NCI-H2196 treated with DMSO at 0.1 percent for 48 hours (cell line): ENCODE data around the gene DNAI1.
"Not testable (repeated sequence)": the region's sequence is repeated elsewhere in the genome, so short reads cannot be mapped to it uniquely, and the experiment has no call there.

Experiments used
- DNase-seq: peaks from one replicate; lab custom pipeline; 2025; ENCODE audit not compliant: unreplicated experiment; lab: John Stamatoyannopoulos, UW

DNAI1 gene

DNA sequence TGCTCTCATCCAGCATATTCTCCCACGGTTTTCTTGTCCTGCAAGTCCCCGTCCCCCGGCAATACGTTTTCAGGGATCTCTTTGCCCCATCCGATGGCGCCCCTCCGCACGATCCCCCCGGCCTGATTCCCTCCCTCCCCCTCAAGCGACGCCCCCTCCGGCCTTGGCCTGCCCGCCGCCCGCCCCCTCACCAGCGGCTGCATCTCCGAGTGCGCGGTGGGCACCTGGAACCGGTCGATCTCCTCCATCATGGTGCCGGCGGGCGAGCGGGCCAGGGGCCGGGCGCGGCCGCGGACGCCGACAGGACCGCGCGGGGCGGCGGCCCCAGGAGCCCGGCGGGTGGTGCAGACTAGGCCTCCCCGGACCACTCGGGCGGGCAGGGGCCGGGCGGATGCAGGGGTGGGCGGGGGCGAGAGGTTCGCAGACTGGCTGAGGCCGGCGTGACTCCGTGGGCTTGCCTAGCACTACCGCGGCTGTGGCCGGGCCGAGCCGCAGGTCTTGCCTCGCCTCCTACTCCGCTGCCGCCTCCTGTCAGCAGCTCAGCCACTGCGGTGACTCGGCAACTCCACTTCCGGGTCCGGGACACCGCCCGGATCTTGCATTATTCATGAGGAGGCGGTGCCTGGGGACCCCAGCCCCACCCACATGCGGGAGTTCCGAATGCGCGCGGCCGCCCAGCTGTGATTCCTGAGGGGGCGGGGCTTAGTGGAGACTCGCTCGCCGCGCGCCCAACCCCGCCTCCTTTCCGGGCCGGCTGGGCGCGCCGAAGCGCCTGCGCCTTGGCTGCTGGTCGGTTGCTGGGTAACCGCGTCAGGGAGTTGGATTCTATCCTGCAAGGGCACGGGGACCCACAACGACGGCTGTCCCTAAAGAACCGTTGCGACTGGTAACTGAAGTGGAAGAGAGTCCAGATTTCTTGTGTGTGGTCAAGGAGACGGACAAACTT, at the start of gene DNAI1, which contains the start of gene FAM219A:
TSS of gene DNAI1 (plus strand) at position 793 of the 946 bp plus-strand sequence. CDS start 201 bp downstream, outside the sequence.
TSS of gene FAM219A (minus strand) at position 558 of the 946 bp plus-strand sequence. CDS start at position 251, 307 bp downstream.
- DNase-seq, result peak; percentile 95

- DNase-seq, result no peak
Observed at GRCh38 chr9:34409154-34409553, 49.5 kb upstream of the DNAI1 start.

DNA sequence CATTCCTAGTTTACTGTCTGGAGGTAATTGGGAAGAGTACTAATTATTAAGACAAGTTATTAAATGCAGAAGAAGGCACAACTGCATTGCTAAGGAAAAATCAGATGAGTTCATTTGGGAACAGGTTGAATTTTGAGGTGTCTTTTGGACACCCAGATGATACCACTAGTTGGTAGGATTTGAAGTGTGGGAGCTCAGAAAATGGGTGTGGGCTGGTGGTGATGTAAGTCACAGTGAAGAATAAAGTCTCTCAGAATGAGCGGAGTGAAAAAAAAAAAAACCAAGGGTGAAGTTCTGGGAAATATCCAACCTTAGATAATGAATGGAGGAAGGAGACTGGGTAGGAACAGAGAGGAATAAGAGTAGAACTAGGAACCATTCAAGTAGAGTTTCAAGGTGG, 46.3 kb upstream of the DNAI1 start:
- no peak for DNase-seq

DNA sequence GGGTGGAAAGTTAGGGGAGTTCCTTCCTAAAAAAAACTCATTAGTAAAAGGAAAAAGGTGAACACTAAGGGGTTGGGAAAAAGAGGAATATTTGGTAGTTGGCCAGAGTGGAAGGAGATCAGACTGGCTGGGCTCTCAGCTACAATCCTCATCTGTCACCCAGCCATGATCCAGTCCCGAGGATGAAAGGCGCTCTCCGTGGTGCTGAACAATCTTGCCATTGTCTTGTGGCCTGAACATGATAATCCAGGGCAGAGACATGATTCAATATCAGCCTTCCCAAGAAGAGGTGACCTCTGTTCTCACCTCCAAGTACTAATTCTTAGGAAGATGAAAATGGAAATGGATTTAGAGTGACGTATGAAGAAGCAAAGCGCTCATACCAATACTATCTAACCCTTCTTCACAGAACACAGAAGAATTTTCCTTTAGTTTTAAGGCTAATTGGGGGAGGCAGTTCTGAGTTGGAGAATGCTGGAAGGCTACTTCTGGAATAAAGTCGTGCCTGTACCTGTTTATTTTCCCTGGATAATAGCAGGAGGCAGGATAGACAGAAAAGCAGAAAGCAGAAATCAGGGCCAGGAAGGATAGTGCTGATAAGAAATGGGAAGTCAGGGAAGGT, 45.3 kb upstream of the DNAI1 start:
- DNase-seq, result no peak

DNA sequence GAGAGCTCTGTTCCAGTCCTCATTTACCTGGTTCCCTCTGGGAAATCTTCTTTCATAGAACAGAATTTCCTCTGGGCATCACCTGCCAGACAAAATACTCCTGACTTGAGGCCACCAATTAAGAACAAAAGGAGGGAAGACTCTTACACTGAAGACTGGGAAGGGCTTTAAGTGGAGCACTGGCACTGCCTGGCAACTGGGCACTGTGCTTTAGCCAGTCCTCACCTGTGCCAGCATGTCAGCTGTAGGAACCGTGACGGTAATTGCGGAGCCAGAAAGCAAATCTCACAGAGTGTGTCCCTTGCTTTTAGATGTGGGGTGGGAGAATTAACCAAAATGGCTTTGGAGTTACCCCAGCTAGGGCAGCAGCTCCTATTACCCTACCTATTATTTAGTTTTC, 40.9 kb upstream of the DNAI1 start:
- peak; percentile 18 for DNase-seq

GRCh38 chr9:34419716-34420504, 38.7 kb upstream of the DNAI1 start:
- no peak for DNase-seq

DNA sequence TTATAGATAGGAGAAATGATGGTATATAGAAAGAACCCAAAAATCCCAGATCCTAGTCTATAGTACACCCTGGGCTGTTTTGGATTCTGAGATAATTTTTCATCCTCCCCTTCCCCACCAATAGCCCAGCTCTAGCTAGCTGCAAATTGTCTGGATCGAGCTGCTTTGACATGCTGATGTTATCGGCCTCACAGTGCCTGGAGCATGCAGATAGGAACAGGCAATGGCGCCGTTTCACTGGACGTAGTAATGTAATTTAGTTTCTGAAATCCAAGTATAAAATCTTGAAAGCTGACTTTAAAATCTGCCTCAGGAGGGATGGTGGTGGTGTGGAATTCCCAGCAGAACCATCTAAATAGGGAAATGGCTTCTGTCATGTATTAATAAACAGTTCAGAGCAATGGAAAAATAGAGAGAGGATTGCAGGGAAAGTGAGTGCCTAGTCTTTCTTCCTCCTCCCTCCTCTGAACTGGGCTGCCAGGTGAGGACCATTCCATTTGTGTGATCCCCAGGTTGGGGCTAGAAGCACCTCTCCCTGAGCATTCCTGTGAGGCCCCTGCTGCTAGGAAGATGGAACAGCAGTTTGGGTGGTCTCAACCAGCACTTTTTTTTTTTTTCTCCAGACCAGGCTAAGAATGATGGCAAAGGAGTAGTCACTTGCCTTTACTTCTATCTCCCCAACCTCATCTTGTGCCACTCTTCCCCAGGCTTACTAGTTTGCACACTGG, 32.1 kb upstream of the DNAI1 start:
- DNase-seq, result no peak

DNA sequence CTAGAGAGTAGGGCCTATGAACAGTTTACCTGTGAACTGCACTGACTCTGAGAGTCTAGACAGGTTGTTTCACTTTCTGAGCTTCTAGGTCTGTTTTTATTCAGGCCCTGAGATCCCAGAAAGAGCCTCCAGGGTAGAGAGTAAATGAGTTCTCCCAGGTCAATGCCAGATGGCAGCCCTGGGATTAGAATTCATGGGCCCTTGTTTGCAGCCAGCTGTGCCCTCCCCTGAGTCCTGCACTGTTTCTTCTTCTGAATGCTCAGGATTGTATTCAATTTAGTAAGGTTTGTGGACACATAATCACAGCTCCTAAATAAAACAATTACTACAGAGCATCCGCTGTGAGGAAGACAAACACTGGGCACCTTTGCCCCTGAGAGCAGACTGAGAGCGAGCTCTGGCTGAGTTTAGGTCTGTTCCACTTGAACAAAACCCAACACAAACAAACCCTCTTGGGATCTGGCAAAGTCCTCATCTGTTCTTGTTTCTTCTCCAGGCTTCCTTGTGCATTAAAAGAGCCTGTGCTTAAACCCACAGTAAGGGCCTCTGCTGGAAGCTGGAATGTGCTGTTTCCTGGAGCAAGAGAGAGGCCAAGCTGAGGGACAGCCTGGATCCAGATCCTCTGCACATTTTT, 30.2 kb upstream of the DNAI1 start:
- peak; percentile 17 for DNase-seq

GRCh38 chr9:34430843-34431437, 27.7 kb upstream of the DNAI1 start:
- DNase-seq, result peak; percentile 86

- DNase-seq, result no peak
Observed at GRCh38 chr9:34431667-34432066, 26.9 kb upstream of the DNAI1 start.

DNA sequence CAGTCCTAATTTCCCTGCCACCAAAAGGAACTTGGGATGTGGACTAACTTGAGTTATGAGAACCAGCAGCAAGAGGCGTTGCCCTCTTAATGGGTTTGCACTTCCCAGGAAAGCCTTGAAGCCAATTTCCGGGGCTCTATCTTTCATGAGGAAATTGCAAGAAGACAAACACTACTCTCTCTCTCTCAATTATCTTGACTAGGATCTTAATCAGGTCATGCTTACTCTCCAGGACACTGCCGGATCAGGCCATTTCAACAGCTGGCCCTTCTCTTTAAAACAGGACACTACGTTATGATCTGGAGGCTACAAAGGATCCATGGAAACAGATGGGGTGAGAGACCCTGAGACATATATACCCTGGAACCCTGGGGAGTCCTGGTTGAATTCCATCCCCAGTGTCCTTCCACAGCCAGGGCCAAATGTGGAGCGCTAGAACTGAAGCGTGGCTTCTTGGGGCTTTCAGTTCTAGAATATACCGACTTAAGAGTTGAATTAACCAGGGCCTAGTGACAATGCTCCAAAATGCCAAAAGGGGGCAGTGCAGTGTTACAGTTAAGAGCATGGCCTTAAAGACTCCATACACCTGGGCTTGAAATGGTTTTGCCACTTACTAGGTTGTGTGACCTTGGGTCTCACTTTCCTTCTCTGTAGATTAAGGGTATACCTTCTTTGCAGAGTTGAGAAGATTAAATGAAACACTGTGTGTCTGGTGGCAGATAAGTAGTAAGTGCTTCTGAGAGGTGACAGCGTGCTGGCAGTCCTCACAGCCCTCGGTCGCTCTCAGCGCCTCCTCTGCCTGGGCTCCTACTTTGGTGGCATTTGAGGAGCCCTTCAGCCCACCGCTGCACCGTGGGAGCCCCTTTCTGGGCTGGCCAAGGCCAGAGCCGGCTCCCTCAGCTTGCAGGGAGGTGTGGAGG, 21.3 kb upstream of the DNAI1 start:
- peak; percentile 61 for DNase-seq

- not testable (repeated sequence) for DNase-seq
Observed at GRCh38 chr9:34437926-34438307, 20.7 kb upstream of the DNAI1 start.

- not testable (repeated sequence) for DNase-seq
Observed at GRCh38 chr9:34438465-34438864, 20.1 kb upstream of the DNAI1 start.

GRCh38 chr9:34440017-34440416, 18.6 kb upstream of the DNAI1 start:
- no peak for DNase-seq

GRCh38 chr9:34442770-34443169, 15.8 kb upstream of the DNAI1 start:
- no peak for DNase-seq

- no peak for DNase-seq
Observed at GRCh38 chr9:34443533-34443932, 15.1 kb upstream of the DNAI1 start.

DNA sequence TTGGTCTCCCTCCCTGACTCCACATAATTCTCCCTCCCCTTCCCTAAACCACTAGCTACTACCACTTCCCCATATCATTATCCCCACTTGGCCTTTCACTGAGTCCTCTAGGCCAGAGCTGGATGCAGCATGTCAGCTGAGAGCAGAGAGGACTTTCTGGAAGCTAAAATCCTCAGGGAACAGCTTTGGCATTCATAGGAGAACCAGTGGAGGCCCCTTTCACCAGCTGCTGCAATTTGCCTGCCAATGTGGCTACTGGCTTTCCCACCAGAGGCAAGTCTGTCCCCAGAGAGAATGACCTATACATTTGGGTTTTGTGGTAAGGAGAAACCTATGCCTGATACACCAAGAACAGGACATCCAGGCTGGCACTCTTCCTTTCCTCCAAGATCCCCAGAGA, 14.6 kb upstream of the DNAI1 start:
- no peak for DNase-seq

- no peak for DNase-seq
Observed at GRCh38 chr9:34446468-34446891, 12.1 kb upstream of the DNAI1 start.

DNA sequence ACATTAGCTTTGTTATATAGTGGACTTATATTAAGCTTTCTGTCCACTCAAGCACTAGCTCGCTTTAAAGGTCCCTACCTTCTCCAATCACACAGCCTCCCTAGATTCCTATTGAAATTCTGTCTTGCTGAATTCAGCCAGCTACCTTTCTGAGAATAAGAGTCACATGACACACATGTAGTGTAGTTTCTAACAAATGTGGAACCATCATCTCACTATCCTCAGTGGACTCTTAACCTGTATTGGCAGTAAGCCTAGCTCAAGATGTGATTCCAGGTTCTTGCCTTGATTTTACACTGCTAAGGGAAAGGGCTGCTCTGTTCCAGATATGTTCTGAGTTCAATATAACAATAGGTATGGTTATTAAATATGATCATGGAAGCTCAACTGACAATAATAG, 11.7 kb upstream of the DNAI1 start:
- DNase-seq, result no peak
